OCI-LY7 (cell line): Measurements from ENCODE around the gene GDE1. TPM values are rescaled to one million over a fixed set of nuclear protein-coding genes. Genes with fewer than 3 reads are reported as not detected.

Experiments
- BruUV-seq: library from RNA; stranded (reverse); fragments of 400-500 nt; replicated peaks from 2 replicates; lab custom pipeline; 2021; lab: Mats Ljungman, UMichigan
- CTCF ChIA-PET: fragments of 300-600 bp; sonication (Branson Sonifier 250); formaldehyde crosslinking; loops from one replicate; lab custom pipeline; 2022; ENCODE audit warnings: antibody characterized with exemption; ENCODE audit not compliant: unreplicated experiment; lab: Charles Lee
- POLR2A ChIA-PET: fragments of 300-600 bp; sonication (Branson Sonifier 250); formaldehyde crosslinking; loops from one replicate; lab custom pipeline; 2022; ENCODE audit warnings: antibody characterized with exemption; lab: Charles Lee
- DNase-seq: peaks from one replicate; pipeline ENCODE4 v3.0.0-alpha.2; 2015; ENCODE audit warnings: low spot score
- H2AFZ ChIP-seq: fragments of 200-600 bp; sonication (generic), shearing (Covaris generic); 2 replicates; pipeline ENCODE4 v1.6.1; 2014; ENCODE audit warnings: mild to moderate bottlenecking, antibody characterized with exemption, low read length, moderate library complexity
- H3K27ac ChIP-seq: fragments of 200-600 bp; sonication (generic); 2 replicates; pipeline ENCODE4 v1.5.1; 2014; ENCODE audit warnings: mixed run types, low read depth, mild to moderate bottlenecking, moderate library complexity, low read length, inconsistent platforms; ENCODE audit not compliant: poor library complexity, severe bottlenecking
- H3K36me3 ChIP-seq: fragments of 200-600 bp; sonication (generic); 2 replicates; pipeline ENCODE4 v1.6.1; 2014; ENCODE audit warnings: mild to moderate bottlenecking, antibody characterized with exemption, low read length, moderate library complexity, mixed read lengths; ENCODE audit not compliant: insufficient read depth
- H3K4me1 ChIP-seq: fragments of 200-600 bp; sonication (generic); 2 replicates; pipeline ENCODE4 v1.5.1; 2014; ENCODE audit warnings: mild to moderate bottlenecking, low read length; ENCODE audit not compliant: insufficient read depth, poor library complexity, severe bottlenecking
- H3K4me2 ChIP-seq: fragments of 200-600 bp; sonication (generic); 2 replicates; pipeline ENCODE4 v1.6.1; 2014; ENCODE audit warnings: mild to moderate bottlenecking, low read length
- H3K4me3 ChIP-seq: fragments of 200-600 bp; sonication (generic); 2 replicates; pipeline ENCODE4 v1.5.1; 2014; ENCODE audit warnings: mild to moderate bottlenecking, low read depth, low read length; ENCODE audit not compliant: poor library complexity, severe bottlenecking
- H3K79me2 ChIP-seq: fragments of 200-600 bp; sonication (generic); 2 replicates; pipeline ENCODE4 v1.6.1; 2016; ENCODE audit warnings: low read depth, mild to moderate bottlenecking, low read length, moderate library complexity, mixed read lengths; ENCODE audit not compliant: insufficient read depth
- H3K9me2 ChIP-seq: fragments of 200-600 bp; sonication (generic); 2 replicates; pipeline ENCODE4 v1.6.1; 2016; ENCODE audit warnings: mild to moderate bottlenecking, low read length, mixed read lengths; ENCODE audit not compliant: insufficient read depth
- H3K9me3 ChIP-seq: fragments of 200-600 bp; sonication (generic); 2 replicates; pipeline ENCODE4 v1.6.1; 2014; ENCODE audit warnings: mild to moderate bottlenecking, mixed run types, low read length, mixed read lengths
- H4K20me1 ChIP-seq: fragments of 200-600 bp; sonication (generic); 2 replicates; pipeline ENCODE4 v1.6.1; 2014; ENCODE audit warnings: mild to moderate bottlenecking, antibody characterized with exemption, low read length, moderate library complexity, mixed read lengths; ENCODE audit not compliant: insufficient read depth
- CTCF ChIP-seq: fragments of 200-600 bp; sonication (generic); conservative IDR thresholded peaks from 2 replicates; pipeline ENCODE4 v1.5.1; 2014; ENCODE audit warnings: mild to moderate bottlenecking, antibody characterized with exemption, low read length, moderate library complexity, mixed read lengths
- EZH2phosphoT487 ChIP-seq: fragments of 200-600 bp; sonication (generic); IDR thresholded peaks from 2 replicates; pipeline ENCODE4 v1.6.1; 2018; ENCODE audit warnings: low read depth, borderline replicate concordance, mild to moderate bottlenecking, mixed run types, antibody characterized with exemption, low read length, moderate library complexity, mixed read lengths
- intact Hi-C: fragments of 100-400 bp; cut with micrococcal nuclease; formaldehyde crosslinking; loops from one replicate; pipeline ENCODE4 v1.10.0; 2022; ENCODE audit not compliant: unreplicated experiment
- total RNA-seq, 2 experiments: library from RNA; depleted of rRNA in 1 of 2; stranded (reverse); fragments of >200 nt in 1 of 2; shearing (Covaris generic) in 1 of 2; gene quantifications; 2 replicates each; pipeline ENCODE4 v1.2.3, GENCODE V29; 2014 to 2022

The GDE1 gene
- total RNA-seq, 2 experiments from 2014 or later: 23.4 to 30.8 TPM

- no peak overlapping the region for H3K4me2 ChIP-seq
- no peaks in the 10 kb centered on the region for H4K20me1 ChIP-seq
- H3K4me3 ChIP-seq: no peak overlapping the region
- no peak overlapping the region for H3K27ac ChIP-seq
- CTCF ChIA-PET: no interaction called here
- POLR2A ChIA-PET: no interaction called here
- BruUV-seq: no TSS peak
- DNase-seq: no peak
- intact Hi-C loops: no loop called here
- no peaks in the 10 kb centered on the region for H3K36me3 ChIP-seq
- H3K9me2 ChIP-seq: no peaks in the 10 kb centered on the region
- H3K79me2 ChIP-seq: no peaks in the 10 kb centered on the region
- no peaks in the 10 kb centered on the region for H3K4me1 ChIP-seq
- TF ChIP-seq EZH2phosphoT487 (no peak), CTCF (no peak)
- no peaks in the 10 kb centered on the region for H3K9me3 ChIP-seq
- H2AFZ ChIP-seq: no peak overlapping the region
These were observed 35.1 kb downstream of the GDE1 start for GRCh38 chr16:19486750-19487325.

- H4K20me1 ChIP-seq: no peaks in the 10 kb centered on the region
- no peak overlapping the region for H3K4me2 ChIP-seq
- no peak overlapping the region for H3K27ac ChIP-seq
- H3K4me1 ChIP-seq: no peaks in the 10 kb centered on the region
- no peak for DNase-seq
- CTCF ChIA-PET: no interaction called here
- H2AFZ ChIP-seq: no peak overlapping the region
- no peaks in the 10 kb centered on the region for H3K36me3 ChIP-seq
- H3K4me3 ChIP-seq: no peak overlapping the region
- TF ChIP-seq CTCF: no peak
- no peak for TF ChIP-seq EZH2phosphoT487
- BruUV-seq: no TSS peak
- H3K9me2 ChIP-seq: no peaks in the 10 kb centered on the region
- H3K9me3 ChIP-seq: no peaks in the 10 kb centered on the region
- no peaks in the 10 kb centered on the region for H3K79me2 ChIP-seq
- intact Hi-C loops: no loop called here
- POLR2A ChIA-PET: no interaction called here
These were observed 35.8 kb downstream of the GDE1 start for GRCh38 chr16:19486051-19486450.

GRCh38 chr16:19485611-19486010 is 36.3 kb downstream of the GDE1 start:
- H3K9me3 ChIP-seq: no peaks in the 10 kb centered on the region
- no peaks in the 10 kb centered on the region for H4K20me1 ChIP-seq
- no peak overlapping the region for H3K4me3 ChIP-seq
- H3K4me1 ChIP-seq: no peaks in the 10 kb centered on the region
- DNase-seq: no peak
- intact Hi-C loops: no loop called here
- no peak overlapping the region for H3K27ac ChIP-seq
- CTCF ChIA-PET: no interaction called here
- H3K4me2 ChIP-seq: no peak overlapping the region
- H3K79me2 ChIP-seq: no peaks in the 10 kb centered on the region
- H3K9me2 ChIP-seq: no peaks in the 10 kb centered on the region
- POLR2A ChIA-PET: no interaction called here
- H2AFZ ChIP-seq: no peak overlapping the region
- no TSS peak for BruUV-seq
- H3K36me3 ChIP-seq: no peaks in the 10 kb centered on the region
- TF ChIP-seq EZH2phosphoT487: no peak
- no peak for TF ChIP-seq CTCF
